ENCODE results near the gene BCL2A1.
"Not testable (repeated sequence)": the region's sequence is repeated elsewhere in the genome, so short reads cannot be mapped to it uniquely, and the experiment has no call there.

Gene BCL2A1

DNA sequence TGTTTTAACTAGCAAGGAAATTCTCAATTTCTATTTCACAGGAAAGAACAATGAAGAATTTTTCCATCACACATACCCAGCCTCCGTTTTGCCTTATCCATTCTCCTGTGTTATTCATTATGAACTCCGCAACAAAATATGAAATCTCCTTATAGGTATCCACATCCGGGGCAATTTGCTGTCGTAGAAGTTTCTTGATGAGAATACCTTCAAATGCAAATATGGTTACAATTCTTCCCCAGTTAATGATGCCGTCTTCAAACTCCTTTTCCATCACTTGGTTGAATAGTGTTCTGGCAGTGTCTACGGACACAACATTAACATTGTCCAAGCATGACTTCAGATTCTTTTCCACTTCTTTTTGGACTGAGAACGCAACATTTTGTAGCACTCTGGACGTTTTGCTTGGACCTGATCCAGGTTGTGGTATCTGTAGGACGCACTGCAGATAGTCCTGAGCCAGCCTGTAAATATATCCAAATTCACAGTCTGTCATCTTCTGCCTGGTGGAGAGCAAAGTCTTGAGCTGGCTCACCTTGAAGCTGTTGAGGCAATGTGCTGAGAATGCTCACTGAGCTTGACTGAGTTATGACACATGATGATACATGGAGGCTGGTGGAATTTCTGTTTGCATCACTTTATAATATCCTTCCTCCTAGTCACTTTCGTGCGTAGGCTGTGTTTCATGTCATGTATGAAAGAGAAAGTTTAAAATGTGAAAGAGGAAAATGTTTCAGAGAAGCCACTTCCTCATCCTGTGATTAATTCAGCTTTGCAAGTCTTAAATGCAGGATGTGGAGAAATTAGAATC lies at the start of gene BCL2A1:
Gene BCL2A1, minus strand, starts transcription at position 573 of the 811 bp plus-strand sequence. Its CDS starts 77 bp downstream, at position 496.
- peak; percentile 37 for DNase-seq (ENCODE audit: low read depth)

DNA sequence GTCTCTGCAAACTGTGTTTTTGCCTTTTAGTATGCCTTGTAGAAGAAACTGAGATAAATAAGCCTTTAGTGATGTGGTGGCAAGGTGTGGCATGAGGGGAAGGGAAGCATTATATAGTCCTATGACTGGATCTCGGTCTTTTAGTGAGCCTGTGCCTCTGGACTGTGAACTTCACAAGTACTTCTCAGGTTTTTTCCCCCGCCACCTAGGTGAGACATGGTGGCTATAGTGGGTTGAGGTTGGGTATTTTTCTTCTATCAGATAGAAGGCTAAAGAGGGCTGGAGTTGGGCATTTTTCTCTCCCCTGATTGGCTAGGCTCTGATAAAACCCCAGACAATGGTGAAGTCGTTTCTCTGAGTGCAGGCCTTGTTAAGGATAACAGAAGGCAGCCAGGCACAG lies 49.7 kb upstream of the BCL2A1 start:
- no peak for DNase-seq (ENCODE audit: low read depth)

DNA sequence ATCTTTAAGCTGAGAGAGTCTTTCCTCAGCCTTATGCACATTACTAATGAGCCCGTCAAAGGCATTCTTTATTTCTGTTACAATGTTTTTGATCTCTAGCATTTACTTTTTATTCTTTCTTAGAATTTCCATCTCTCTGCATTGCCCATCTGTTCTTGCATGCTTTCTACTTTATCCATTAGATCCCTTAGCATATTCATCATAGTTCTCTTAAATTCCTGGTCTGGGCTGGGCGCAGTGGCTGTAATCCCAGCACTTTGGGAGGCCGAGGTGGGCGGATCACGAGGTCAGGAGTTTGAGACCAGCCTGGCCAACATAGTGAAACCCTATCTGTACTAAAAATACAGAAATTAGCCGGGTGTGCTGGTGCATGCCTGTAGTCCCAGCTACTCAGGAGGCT lies 49.2 kb upstream of the BCL2A1 start:
- not testable (repeated sequence) for DNase-seq (ENCODE audit: low read depth)

DNA sequence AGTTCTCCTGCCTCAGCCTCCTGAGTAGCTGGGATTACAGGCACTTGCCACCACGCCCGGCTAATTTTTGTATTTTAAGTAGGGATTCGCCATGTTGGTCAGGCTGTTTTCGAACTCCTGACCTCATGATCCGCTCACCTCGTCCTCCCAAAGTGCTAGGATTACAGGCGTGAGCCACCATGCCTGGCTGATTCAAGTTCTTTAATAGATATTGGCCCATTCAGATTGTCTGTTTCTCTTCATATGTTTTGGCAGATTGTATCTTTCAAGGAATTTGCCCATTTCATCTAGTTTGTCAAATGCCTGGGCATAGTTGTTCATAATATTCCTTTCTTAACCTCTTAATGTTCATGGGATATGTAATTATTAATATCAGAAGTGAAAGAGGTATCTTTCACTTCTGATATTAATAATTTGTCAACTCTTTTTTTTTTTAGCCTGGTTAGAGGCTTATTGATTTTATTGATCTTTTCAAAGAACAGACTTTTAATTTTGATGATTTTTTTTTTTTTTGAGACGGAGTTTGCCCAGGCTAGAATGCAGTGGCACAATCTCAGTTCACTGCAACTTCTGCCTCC lies 48.3 kb upstream of the BCL2A1 start:
- no peak for DNase-seq (ENCODE audit: low read depth)

DNA sequence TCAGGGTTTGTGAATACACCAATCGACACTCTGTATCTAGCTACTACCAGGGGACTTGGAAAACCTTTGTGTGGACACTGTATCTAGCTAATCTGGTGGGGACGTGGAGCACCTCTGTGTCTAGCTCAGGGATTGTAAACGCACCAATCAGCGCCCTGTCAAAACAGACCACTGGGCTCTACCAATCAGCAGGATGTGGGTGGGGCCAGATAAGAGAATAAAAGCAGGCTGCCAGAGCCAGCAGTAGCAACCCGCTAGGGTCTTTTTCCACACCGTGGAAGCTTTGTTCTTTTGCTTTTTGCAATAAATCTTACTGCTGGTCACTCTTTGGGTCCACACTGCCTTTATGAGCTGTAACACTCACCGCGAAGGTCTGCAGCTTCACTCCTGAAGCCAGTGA lies 46.1 kb upstream of the BCL2A1 start:
- not testable (repeated sequence) for DNase-seq (ENCODE audit: low read depth)

DNA sequence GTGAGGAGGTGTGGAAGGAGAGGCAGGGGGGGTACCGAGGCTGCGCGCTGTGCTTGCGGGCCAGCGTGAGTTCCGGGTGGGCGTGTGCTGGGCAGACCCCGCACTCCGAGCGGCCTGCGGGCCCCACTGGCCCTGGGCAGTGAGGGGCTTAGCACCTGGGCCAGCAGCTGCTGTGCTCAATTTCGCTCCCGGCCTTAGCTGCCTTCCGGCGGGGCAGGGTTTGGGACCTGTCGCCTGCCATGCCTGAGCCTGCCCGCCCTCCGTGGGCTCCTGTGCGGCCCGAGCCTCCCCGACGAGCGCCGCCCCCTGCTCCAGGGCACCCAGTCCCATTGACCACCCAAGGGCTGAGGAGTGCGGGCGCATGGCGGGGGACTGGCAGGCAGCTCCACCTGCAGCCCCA lies 45.5 kb upstream of the BCL2A1 start:
- not testable (repeated sequence) for DNase-seq (ENCODE audit: low read depth)

DNA sequence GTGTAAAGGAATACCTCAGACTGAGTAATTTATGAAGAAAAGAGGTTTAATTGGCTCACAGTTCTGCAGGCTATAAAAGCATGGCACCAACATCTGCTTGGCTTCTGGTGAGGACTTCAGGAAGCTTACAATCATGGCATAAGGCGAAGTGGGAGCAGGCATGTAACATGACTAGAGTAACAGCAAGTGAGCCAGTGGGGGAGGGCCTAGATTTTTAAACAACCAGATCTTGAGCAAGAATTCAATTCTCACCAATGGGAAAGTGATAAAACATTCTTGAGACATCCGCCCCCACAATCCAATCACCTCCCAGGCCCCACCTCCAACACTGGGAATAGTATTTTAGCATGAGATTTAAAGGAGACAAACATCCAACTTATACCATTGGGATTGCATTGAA lies 44.2 kb upstream of the BCL2A1 start:
- no peak for DNase-seq (ENCODE audit: low read depth)

DNA sequence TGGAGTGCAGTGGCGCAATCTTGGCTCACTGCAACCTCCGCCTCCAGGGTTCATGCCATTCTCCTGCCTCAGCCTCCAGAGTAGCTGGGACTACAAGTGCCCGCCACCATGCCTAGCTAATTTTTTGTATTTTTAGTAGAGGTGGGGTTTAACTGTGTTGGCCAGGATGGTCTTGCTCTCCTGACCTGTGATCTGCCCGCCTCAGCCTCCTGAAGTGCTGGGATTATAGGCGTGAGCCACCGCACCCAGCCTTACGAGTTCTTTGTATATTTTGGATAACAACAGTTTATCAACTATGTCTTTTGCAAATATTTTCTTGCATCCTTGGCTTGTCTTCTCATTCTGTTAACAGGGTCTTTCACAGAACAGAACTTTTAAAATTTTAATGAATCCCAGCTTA lies 43.2 kb upstream of the BCL2A1 start:
- DNase-seq (ENCODE audit: low read depth), result not testable (repeated sequence)

DNA sequence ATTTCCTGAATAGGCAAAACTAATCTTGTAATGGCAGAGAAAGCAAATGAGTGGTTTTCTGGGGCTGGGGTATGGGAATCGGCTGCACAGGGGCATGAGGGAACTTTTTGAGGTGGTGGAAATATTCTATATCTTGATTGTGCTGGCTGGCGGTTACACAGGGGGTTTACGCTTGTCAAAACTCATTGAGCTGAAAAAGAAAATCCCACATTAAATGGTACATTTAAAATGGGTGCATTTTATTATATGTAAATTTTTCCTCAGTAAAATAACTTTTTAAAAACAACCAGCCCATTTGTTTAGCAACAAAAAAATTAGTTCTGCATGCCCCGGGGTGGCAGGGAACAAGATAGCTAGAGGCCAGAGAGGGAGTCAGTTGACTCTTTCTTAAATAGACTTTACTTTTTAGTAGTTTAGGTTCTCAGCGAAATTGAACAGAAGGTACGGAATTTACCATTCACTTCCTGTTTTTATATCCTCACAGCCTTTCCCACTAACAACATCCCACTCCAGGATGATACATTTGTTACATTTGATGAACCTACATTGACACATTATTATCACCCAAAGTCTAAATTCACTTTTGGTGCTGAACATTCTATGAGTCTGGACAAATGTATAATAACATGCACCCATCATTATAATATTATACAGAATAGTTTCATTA lies 41.2 kb upstream of the BCL2A1 start:
- DNase-seq (ENCODE audit: low read depth), result no peak

DNA sequence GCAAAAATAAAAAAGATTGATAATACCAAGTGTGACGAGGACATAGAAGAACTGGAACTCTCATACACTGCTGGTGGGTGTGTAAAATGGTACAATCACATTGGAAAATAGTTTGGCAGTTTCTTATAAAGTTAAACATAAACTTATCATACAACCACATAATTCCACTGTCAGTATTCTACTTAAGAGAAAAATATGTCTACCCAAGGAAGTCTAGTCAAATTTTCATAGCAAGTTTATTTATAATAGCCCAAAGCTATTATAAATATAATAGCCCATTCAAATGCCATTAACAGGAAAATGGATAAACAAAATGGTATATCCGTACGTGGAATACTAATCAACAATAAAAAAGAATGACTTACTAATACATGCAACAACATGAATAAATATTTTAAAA lies 40.6 kb upstream of the BCL2A1 start:
- DNase-seq (ENCODE audit: low read depth), result no peak

DNA sequence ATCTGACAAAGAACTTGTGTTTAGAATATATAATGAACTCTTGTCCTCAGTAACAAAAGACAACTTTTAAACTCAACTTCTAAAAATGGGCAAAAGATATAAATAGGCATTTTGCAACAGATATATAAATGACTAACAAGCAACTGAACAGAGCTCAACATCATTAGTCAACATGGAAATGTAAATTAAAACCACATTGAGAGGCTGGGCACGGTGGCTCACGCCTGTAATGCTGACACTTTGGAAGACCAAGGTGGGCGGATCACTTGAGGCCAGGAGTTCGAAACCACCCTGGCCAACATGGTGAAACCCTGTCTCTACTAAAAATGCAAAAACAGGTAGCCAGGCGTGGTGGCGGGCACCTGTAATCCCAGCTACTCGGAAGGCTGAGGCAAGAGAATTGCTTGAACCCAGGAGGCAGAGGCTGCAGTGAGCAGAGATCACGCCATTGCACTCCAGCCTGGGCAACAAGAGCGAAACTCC lies 40.1 kb upstream of the BCL2A1 start:
- peak; percentile 78 for DNase-seq (ENCODE audit: low read depth)

DNA sequence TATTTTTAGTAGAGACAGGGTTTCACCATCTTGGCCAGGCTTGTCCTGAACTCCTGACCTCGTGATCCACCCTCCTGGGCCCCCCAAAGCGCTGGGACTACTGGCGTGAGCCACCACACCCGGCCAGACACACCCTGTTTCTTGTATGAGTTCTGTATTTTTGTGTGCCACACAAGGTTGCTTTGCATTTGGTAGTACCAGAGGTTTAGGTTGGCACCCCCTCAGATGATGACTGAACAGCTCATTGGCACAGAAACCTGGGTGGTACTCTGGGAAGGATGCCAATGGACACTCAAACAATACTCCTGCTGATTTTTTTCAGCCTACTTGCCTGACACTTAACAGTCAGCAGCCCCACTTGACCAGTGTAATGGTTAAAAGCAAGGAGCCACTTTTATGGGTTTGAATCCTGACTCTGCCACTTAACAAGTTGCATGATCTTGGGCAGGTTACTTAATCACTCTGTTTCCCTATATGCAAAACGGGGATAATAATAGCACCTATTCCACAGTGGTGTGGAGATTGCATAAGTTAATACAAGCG lies 39.2 kb upstream of the BCL2A1 start:
- DNase-seq (ENCODE audit: low read depth), result no peak

DNA sequence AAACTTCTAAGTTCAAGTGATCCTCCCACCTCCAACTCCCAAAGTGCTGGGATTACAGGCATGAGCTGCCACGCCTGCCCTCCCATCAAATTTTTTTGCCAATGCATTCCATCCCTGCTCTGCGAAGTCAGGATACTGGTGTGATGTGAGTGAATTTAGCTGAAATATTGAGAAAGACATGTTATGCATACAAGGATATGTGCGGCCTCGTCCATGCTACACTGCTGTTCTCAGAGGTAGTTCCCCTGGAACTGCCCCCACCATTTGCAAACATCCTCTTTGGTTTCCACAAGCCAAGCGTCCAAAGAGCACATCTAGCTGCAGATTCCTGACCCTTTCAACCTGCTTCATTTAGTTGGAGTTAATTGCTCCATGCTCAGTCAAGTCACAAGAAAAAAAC lies 36.5 kb upstream of the BCL2A1 start:
- no peak for DNase-seq (ENCODE audit: low read depth)

DNA sequence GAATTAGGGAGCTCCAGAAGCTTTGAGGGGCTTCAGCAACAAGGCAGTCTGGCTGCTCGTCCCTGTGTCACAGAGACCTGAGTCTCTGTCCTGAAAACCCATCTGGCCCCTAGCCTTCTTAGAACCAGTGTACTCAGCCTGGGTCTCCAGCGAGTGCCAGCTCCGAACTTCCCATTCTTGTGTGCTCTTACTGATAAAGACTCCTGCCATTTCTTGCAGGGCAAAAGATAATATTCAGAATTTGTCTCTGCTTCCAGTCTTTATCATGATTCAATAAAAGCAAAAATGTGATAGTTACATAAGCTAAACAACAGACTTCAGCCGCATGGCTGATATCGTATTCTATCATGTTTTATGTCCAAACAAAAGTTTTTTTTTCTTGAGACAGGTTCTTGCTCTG lies 36.0 kb upstream of the BCL2A1 start:
- DNase-seq (ENCODE audit: low read depth), result no peak

DNA sequence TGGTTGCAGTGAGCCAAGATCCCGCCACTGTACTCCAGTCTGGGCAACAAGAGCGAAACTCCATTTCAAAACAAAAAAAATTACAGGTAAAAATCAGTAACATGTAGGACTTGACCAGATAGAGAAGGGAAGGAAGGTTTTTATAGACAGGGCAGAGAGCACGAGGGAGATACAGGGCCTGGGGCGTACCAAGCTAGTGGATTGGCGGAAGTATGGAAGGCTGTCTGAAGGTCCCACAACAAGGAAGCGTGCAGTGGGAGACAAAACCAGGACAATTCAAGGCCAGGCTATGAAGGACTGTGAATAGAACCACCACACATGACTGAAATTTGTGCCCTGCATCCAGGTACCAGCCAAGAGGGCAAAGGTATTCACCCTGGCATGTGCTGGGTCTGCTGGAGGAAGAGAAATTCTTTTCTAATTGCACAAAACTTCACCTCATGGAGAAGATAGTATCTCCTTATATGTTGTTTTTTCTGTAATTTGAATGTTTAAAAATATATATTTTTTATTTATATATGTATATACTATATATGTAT lies 33.0 kb upstream of the BCL2A1 start:
- no peak for DNase-seq (ENCODE audit: low read depth)

DNA sequence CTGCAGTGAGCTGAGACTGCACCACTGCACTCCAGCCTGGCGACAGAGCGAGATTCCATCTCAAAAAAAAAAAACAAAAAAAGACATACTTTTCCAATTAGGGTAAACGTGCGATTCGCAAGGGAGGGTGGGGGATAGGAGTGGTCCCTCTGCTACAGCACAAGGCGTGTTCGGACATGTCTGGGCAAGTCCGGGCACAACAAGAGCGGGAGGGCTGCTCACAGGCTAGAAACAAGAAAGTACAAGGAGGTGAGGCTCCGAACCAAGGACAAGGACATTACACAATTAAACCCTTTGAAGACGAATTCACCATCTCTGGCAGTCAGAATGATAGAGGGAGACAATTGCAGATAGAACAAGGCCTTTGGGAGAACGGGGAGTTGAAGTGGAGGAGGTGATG lies 32.2 kb upstream of the BCL2A1 start:
- DNase-seq (ENCODE audit: low read depth), result no peak

DNA sequence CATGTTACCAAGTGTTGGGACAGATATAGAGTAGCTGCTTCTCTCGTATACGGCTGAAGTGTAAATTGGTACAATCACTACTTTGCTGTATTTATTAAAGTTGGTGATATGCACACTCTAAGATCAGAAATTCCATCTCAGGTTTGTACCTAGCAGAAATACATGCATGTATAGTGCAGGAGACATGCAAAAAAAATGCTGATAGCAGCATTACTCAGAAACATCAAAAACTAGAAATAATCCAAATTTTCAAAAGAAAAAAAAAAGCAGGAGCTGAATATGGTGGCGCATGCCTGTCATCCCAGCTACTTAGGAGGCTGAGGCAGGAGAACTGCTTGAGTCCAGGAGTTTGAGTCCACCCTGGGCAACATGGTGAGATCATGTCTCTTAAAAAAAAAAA lies 31.3 kb upstream of the BCL2A1 start:
- DNase-seq (ENCODE audit: low read depth), result no peak

DNA sequence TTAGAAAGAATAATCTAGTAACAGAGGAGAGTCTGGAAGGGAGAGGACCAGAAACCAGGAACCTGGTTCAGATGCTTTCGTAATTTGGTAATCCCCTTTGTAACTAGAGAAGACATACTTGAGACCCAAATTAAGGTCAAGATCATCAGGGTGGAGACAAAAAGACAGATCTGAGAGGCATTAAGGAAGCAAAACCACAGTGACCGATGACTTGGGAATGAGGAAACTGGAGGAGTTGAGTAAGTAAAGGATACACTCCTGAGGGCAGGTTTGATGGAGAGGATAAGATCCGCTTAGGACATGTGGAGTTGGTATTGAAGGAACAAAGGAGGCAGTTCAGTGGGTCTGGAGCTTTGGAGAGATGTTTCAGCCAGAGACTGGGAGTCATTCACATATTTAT lies 23.6 kb upstream of the BCL2A1 start:
- DNase-seq (ENCODE audit: low read depth), result no peak

DNA sequence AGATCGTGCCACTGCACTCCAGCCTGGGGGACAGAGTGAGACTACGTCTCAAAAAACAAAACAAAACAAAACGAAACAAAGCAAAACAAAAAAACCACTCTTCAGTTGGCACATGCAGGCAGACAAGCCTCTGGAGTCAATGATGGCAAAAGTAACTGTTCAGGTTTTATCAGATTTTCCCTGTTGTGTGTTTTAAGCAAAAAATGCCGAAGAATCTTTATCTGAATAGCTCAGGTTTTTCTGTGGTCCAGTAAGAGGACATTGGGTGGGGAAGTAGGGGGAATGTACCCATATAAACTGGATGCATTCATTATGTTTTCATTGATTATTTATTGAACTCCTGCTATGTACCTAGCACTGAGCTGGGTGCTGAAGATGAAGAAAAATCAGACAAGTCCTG lies 20.8 kb upstream of the BCL2A1 start:
- no peak for DNase-seq (ENCODE audit: low read depth)

DNA sequence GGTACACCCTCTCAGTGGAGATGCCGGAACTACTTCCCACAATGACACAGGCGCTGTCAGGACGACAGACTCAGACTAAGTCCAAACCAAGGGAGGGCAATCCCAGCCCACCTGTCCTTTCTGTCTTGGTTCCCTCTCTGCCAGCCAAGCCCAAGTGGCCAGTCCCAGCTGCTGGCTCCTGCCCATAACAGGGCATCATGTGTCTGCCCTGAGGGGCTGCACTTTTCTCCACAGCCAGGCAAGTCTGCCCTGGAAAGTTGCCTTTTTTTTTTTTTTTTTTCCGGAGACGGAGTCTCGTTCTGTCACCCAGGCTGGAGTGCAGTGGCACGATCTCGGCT lies 20.0 kb upstream of the BCL2A1 start:
- no peak for DNase-seq (ENCODE audit: low read depth)

DNA sequence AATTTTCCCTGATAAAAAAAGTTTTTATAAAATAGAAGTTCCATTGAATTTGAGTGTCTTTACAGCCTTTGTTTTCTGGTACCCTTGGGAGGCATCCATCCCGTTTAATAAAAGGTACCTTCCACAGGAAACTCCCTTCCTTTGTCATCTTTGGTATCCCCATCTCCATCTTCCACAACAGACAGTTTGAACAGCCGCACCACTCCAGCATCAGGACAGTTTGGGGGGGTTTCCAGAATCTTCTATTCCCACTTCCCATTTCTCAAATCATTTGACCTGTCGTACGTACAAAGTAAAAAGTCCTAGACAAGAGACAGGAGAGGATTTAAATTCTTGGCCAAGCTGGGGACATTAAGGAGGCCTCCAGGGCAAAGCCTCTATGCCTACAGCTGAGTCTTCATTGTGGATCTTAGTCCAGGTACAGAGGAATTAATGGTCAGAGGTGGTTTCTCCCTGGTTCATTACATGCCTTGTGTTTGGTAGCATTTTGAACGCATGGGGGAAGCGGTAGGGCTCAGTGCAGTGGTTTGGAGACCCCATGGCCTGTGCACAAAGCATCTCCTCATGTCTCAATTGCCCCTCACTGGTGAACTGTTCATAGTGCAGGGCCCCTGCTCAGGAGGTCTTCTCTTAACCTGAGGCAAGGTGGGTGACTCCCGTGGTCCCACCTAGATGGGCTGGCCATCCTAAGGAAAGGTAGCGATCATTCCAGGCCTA lies 19.4 kb upstream of the BCL2A1 start:
- DNase-seq (ENCODE audit: low read depth), result no peak

DNA sequence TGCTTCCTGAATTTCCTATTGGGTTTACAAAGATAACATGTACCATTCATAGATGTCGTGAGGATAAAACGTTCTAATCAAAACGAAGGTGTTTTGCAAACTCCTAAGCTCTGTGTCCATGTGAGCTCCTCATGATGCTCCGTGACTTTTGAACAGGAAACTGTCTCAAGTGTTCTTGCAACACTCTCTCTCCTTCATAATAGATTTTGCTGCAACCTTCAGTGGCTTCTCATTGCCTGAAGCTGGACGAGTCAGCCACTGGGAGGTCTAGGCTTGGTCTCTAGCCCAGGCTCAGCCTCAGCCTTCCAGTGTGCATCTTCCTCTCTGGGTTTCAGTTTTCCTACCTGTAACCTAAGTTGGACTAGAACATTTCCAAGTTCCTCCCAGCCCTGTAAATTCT lies 18.7 kb upstream of the BCL2A1 start:
- DNase-seq (ENCODE audit: low read depth), result no peak

All from GM04503 (cell line).